Epithelial cell of proximal tubule (primary cell): ENCODE data around the gene AIMP2. TPM values are rescaled to one million over a fixed set of nuclear protein-coding genes. Genes with fewer than 3 reads are reported as not detected.
"Not testable (repeated sequence)": the region's sequence is repeated elsewhere in the genome, so short reads cannot be mapped to it uniquely, and the experiment has no call there.

Source experiments
- DNase-seq: peaks from one replicate; pipeline ENCODE4 v3.0.0-alpha.2; 2011; ENCODE audit warnings: low read depth
- H3K4me3 ChIP-seq: 2 replicates; pipeline ENCODE4 v1.5.1; 2011; ENCODE audit warnings: low read depth, mild to moderate bottlenecking, low read length
- total RNA-seq: library from RNA; depleted of rRNA; stranded (reverse); fragments of >200 nt; gene quantifications from 2 replicates; pipeline ENCODE4 v1.2.3, GENCODE V29; 2015
- TF ChIP-seq, protein P1 (sequence below): conservative IDR thresholded peaks from 2 replicates; pipeline ENCODE4 v1.5.1; 2012; ENCODE audit warnings: low read depth, mild to moderate bottlenecking, low read length

Gene AIMP2
- total RNA-seq = 113 and 128 TPM in 2 replicates

GRCh38 chr7:6008668-6009611, at the start of gene AIMP2, which contains the start of gene PMS2:
Gene AIMP2, plus strand, starts transcription at chr7:6009272. Its CDS starts 92 bp downstream, at chr7:6009364.
Gene PMS2, minus strand, starts transcription at chr7:6009049. Its CDS starts 30 bp downstream, at chr7:6009019.
- H3K4me3 ChIP-seq = peak within 1 kb of the TSS; percentile 99
- DNase-seq = peak; percentile 94
- TF ChIP-seq, protein P1, sequence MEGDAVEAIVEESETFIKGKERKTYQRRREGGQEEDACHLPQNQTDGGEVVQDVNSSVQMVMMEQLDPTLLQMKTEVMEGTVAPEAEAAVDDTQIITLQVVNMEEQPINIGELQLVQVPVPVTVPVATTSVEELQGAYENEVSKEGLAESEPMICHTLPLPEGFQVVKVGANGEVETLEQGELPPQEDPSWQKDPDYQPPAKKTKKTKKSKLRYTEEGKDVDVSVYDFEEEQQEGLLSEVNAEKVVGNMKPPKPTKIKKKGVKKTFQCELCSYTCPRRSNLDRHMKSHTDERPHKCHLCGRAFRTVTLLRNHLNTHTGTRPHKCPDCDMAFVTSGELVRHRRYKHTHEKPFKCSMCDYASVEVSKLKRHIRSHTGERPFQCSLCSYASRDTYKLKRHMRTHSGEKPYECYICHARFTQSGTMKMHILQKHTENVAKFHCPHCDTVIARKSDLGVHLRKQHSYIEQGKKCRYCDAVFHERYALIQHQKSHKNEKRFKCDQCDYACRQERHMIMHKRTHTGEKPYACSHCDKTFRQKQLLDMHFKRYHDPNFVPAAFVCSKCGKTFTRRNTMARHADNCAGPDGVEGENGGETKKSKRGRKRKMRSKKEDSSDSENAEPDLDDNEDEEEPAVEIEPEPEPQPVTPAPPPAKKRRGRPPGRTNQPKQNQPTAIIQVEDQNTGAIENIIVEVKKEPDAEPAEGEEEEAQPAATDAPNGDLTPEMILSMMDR = peak; percentile 11

DNA sequence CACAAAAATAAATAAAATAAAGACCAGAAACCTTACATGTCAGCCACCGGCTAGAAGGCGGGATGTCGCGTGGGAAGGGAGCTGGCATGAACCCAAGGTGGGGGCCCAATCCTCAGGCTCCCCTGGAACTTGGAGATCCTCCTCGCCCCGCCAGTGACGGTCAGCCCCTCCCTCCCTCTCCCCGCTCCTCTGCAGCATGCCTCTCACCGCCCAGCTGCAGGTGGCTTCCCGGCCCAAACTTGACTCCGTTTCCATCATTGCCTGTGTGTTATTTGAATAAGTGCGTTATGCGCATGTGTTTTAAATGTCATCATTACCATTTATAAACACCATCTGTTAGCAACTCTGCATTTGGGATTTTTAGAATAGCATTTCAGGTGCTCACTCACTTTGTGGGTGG, 45.9 kb upstream of the AIMP2 start:
- not testable (repeated sequence) for H3K4me3 ChIP-seq, DNase-seq

GRCh38 chr7:5963810-5964209, 45.3 kb upstream of the AIMP2 start:
- H3K4me3 ChIP-seq, DNase-seq: not testable (repeated sequence)

DNA sequence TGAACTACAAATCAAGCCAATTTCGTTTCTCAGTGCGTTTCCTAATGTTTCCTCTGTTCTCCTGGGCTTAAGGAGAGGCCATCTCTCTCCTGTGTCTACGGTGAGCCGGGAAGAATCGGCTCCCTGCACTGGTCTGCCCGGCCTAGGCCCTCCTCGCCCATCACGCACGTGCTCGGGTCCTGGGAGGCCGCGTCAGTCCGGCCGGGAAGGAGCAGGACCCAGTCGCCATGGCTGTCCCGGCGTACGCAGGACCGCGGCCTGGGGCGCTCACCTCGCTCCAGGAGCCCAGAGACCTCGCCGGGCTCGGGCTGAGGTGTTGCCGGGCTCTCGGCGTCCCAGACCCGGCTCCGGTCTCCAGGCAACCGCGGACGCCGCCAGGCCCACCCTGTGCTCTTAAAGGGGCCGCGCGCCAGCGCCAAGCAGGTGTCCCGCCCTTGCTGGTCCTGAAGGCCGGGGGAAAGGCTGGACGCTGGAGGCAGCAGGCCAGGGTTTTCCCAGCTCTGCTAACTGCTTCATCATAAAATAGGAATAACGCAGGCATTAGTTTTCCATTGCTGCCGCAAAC, 38.6 kb upstream of the AIMP2 start, which contains the start of gene RSPH10B:
Gene RSPH10B (minus strand): TSS at position 343 of the 565 bp plus-strand sequence. CDS start 3,573 bp downstream, outside the sequence.
- not testable (repeated sequence) for DNase-seq
- peak within 1 kb of the TSS; percentile 26 for H3K4me3 ChIP-seq

DNA sequence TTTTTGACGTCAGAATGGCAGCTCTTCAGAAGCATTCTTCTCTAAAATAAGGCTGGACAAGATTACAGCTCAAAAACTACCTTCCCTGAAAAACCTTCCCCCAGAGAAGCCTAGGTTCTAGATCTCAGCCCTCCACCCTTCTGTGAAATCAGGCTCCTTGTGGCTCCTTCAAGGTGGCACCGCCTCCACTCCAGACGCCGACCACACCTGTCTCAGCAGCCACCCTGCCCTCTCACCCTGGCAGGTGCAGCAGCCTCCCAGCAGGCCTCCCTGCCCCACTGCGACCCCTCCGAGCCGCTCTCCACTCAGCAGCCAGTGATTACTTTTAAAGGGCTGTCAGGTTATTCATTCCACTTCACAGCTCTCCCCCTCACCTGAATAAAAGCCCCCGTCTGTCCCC, 35.5 kb upstream of the AIMP2 start:
- H3K4me3 ChIP-seq, DNase-seq: not testable (repeated sequence)

GRCh38 chr7:5979680-5980314, 29.3 kb upstream of the AIMP2 start:
- H3K4me3 ChIP-seq, DNase-seq: not testable (repeated sequence)

DNA sequence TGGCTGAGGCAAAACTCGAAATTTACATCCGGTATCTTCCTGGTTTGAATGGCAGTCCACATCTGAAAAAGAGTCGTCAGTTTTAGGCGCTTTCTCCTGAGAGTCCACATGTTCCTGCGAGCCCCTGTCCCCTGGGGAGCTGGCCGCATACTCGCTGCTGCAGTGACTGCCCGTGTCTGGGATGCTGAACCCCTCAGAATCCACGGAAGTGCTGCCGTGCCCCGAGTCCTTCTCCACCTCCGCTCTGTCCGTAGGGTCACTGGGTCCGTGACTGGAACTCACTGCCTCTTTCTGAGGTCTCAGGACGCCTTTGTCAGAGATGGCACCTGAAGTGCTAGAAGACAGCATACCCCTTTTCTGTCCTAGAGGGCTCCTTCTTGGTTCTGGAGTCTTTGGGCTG, 22.0 kb upstream of the AIMP2 start:
- not testable (repeated sequence) for H3K4me3 ChIP-seq, DNase-seq

- DNase-seq = no peak
- H3K4me3 ChIP-seq = no peak overlapping the region
- TF ChIP-seq, protein P1 = peak; percentile 68
These were observed 11.8 kb upstream of the AIMP2 start for GRCh38 chr7:5997210-5997808.

DNA sequence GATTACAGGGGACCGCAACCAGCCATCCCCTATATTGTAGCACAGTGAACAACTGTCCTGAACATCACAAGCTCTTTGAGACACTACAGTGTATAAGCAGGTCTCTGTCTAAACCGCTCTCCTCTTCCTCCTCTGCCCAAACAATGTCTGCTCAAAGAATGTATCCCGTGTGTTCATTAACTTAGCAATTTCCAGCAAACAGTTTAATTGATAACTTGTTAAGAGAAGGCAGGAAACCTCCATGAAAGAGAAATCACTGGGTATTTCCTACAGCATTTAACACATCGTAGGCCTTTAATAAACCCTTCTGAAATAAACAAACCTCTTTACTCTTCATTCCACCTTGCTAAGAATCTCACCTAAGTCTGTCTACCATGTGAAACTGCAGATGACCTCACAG, 1.7 kb upstream of the AIMP2 start:
- peak; percentile 46 for DNase-seq
- peak overlapping the region; percentile 99 for H3K4me3 ChIP-seq
- TF ChIP-seq, protein P1 = no peak

DNA sequence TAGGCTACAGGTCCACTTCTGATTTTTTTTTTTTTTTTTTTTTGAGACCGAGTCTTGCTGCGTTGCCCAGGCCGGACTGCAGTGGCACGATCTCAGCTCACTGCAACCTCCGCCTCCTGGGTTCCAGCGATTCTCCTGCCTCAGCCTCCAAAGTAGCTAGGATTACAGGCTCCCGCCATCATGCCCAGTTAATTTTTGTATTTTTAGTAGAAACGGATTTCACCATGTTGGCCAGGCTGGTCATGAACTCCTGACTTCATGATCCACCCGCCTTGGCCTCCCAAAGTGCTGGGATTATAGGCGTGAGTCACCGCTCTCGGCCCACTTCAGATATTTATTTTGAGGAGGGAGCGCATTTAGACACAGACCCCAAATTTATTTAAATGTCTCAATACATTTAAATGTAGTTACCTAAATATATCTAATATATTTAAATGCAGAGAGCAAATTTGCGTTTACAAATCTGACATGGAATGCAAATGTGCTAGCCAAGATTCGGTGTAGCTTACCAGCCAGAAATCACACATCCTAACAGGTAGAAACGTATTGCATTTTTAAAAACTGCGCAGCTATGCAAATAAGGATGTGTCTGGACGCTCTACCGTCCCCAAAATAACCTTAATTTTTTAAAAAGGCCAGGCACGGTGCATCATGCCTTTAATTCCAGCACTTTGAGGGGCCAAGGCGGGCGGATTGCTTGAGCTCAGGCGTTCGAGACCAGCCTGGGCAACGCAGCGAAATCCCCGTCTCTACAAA, 1.1 kb upstream of the AIMP2 start:
- not testable (repeated sequence) for DNase-seq

DNA sequence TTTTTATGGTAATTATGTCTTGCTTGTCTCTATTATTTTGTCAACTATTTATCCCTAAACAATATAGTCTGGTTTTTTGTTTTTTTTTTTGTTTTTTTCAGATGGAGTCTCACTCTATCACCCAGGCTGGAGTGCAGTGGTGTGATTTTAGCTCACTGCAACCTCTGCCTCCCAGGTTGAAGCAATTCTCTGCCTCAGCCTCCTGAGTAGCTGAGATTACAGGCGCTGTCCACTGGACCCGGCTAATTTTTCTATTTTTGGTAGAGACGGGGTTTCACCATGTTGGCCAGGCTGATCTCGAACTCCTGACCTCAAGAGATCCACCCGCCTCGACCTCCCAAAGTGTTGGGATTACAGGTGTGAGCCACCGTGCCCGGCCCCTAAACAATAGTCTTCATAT, 1.3 kb downstream of the AIMP2 start:
- H3K4me3 ChIP-seq = peak overlapping the region; percentile 99
- DNase-seq = not testable (repeated sequence)

More for the DNA sequence above, 1.1 kb upstream of the AIMP2 start:
- peak overlapping the region; percentile 99 for H3K4me3 ChIP-seq
